Left colon (tissue), 2 donors: ENCODE results near the gene GULP1. TPM values are rescaled to one million over a fixed set of nuclear protein-coding genes. Genes with fewer than 3 reads are reported as not detected.
"Not testable (repeated sequence)": the region's sequence is repeated elsewhere in the genome, so short reads cannot be mapped to it uniquely, and the experiment has no call there.

Source experiments
- ATAC-seq: fragments of 200-7000 bp; cut with Tn5 transposase; one replicate; pipeline ENCODE4 v1.9.1; 2020; ENCODE audit warnings: mild to moderate bottlenecking, moderate library complexity
- DNase-seq, 2 donors: peaks; one replicate each; pipeline ENCODE4 v3.0.0-alpha.2; 2020
- intact Hi-C, 2 donors: fragments of 100-400 bp; cut with DNase I in 1 of 2; cut with micrococcal nuclease in 1 of 2; formaldehyde crosslinking; loops; one replicate each; pipeline versions ENCODE4 v1.11.2 to v1.14.0; 2022; cut with DNase I, micrococcal nuclease
- total RNA-seq, 2 donors: library from RNA; stranded (reverse); fragmentation: NEBNext Ultra II Directional; extraction: Animal tissue kit (Norgen Biotek cat#: 25700); gene quantifications; one replicate each; pipeline ENCODE4 v1.2.1, GENCODE V29; 2021
- donor health status: DM: no; HTN: no; CAD: no.
- donor health status: DM: yes; HTN: yes; CAD: no.

GULP1 gene
- total RNA-seq, 2 donors from 2014 or later, result 3.5 to 9.6 TPM

GRCh38 chr2:188604579-188604978, 312.9 kb downstream of the GULP1 start:
- no peak for ATAC-seq
- DNase-seq, result no peak
- intact Hi-C loops, result no loop called here

GRCh38 chr2:188605609-188606584, 314.2 kb downstream of the GULP1 start:
- DNase-seq, intact Hi-C loops, ATAC-seq: not testable (repeated sequence)

DNA sequence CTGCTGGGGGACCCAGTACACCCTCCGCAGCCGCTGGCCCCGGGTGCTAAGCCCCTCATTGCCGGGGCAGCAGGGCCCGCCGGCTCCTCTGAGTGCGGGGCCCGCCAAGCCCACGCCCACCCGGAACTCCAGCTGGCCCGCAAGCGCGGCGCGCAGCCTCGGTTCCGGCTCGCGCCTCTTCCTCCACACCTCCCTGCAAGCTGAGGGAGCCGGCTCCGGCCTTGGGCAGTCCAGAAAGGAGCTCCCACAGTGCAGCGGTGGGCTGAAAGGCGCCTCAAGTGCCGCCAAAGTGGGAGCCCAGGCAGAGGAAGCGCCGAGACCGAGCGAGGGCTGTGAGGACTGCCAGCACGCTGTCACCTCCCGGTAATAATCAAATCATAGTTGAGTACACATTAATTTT, 314.9 kb downstream of the GULP1 start:
- intact Hi-C loops, DNase-seq, ATAC-seq: not testable (repeated sequence)

DNA sequence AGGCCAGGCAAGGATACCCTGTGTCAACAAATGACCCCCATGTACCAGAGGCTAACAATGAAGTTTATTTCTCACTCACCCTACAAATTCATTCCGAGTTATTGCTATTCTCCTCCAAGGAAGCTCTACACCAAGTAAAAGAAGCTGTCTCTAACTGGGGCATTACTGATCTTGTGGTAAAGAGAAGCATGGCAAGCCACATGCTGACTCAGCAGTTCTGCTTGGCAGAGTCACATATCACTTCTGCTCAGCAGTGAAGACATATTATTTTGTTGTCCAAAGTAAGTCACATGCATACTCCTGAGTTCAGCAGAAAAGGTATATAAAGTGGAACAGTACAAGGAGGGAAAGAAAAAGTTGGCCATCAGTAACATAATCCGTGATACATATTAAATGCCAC, 315.8 kb downstream of the GULP1 start:
- ATAC-seq, result no peak
- DNase-seq, result no peak
- intact Hi-C loops, result no loop called here

GRCh38 chr2:188609321-188610049, 317.8 kb downstream of the GULP1 start:
- intact Hi-C loops, result no loop called here
- DNase-seq (no peak), ATAC-seq (no peak)

GRCh38 chr2:188610050-188610444, 318.4 kb downstream of the GULP1 start:
- ATAC-seq, result no peak
- intact Hi-C loops, result no loop called here
- DNase-seq, result no peak

GRCh38 chr2:188610827-188611226, 319.2 kb downstream of the GULP1 start:
- no peak for ATAC-seq
- intact Hi-C loops, result no loop called here
- DNase-seq, result no peak

GRCh38 chr2:188619146-188619545, 327.5 kb downstream of the GULP1 start:
- no peak for DNase-seq
- ATAC-seq, result no peak
- intact Hi-C loops, result no loop called here

- ATAC-seq (no peak), DNase-seq (no peak)
- intact Hi-C loops, result no loop called here
Measured at GRCh38 chr2:188620916-188621315, 329.2 kb downstream of the GULP1 start.

GRCh38 chr2:188622601-188623260, 331.1 kb downstream of the GULP1 start:
- no peak for DNase-seq
- no peak for ATAC-seq
- intact Hi-C loops, result no loop called here

DNA sequence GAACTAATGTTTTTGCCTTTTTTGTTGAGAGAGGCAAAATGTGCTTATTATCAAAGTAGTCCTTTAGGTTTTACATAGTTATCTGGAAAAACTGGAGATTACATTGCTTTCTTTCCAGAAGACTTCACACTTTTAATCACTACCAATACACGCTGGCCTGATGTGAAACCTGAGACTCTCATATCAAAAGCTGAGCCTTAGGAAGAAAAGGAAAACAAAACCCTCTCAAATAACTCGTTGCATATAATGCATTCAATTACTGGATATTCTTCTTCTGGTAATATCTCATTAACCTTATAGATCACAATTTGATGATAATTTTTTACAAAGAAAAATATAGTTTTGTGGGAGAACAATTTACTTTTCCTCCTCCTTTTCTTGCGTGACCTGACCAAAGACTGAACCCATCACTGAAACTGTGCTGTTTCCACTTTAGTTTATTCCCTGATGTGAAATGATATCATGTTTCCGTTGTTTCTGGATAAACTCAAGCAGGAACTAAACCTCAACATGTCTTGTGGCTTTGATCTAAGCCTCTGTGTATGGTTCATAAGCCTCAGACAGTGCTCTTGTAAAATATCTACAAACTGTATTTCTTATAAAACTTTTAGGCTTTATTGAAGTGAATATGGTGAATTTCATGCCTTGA, 332.4 kb downstream of the GULP1 start:
- ATAC-seq (no peak), DNase-seq (no peak)
- intact Hi-C loops, result no loop called here

DNA sequence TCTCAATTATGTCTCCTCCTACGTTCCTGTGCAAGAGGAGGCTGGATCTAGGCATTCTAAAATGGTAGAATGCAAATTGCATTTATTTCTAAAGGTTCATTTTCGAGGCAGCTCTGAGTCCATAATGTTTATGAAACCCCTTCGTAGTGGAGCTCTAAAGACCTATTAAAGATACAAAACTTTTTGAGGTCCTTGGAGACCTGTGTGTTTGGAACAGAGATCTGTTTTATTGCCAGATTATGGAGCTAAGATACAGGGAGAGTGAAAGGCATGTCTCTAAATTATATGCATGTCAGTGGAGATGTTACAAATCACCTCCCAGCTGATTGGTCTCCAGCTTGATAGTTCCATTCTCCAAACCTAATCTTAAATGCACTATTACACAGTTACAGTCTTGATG, 335.8 kb downstream of the GULP1 start:
- DNase-seq (no peak), ATAC-seq (no peak)
- intact Hi-C loops, result no loop called here

DNA sequence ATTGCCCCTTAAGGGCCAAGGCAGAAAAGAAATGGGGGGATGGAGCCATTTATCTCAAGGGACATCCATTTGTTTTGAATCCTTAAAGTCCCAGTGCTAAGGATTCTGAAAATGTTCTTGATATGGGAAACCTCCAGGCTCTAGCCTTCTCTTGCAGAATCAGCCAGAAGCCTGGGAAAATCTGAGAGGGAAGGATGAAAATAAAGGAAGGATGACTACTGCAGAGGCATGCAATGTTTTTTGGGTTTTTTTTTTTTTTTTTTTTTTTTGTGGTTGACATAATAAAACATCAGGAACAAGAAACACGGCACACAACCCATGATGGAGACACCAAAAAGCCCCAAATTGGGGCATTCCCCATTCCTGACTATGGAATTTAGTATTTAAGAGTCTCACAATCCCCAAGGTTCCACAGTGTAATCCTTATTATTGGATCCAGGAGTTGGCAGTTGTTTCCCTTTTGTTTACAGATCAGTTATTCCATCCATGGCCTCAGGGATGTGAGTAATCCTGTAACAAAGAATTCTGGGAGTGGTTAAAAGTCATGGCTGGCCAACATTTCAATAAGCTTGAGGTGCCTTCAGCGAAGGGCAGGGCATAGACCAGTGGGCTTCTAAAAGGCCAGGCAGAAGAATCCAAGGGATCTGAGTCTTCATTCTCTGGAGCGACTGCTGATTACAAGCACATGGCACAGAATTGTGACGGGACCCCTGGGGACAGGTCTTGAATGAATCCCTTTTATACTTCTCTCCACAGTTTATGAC, 337.5 kb downstream of the GULP1 start:
- intact Hi-C loops, result no loop called here
- DNase-seq (no peak), ATAC-seq (no peak)

DNA sequence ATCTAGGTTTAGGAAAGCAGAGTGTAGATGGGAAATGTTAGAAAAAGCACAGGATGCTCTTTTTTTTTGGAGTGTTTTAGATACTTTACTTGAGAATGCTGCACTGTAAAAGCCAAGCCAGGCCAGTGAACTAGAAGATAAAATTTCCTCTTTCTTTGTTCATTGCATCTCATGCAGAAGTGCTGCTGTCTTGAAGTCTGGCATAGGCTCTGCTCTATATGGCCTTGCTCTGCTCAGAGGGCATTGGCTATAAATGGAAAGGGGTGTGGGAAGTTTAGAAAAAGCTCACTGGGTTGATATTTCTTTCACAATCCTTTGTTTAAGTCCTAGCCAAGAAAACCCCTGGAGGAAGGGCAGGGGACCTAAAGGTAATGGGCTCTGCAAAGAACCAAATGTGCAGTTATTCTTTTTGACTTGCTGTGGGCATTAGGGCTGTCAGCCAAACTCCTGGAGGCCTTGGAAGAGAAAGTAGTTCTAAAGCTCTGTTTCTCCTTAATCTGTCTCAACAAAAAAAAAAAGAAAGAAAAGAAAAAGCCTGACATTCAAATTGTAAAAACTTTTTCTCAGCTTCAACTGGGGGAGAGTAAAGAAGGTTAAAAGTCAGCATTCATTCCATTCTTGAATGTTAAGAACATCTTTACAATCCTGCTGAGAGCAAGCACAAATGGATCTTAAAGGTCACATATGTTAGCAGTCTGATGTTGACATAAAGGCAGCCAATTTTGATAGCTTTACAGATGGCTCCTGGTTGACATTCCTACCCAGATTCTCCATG, 338.3 kb downstream of the GULP1 start:
- DNase-seq, result no peak
- intact Hi-C loops, result no loop called here
- ATAC-seq, result no peak

GRCh38 chr2:188631037-188631809, 339.5 kb downstream of the GULP1 start:
- DNase-seq (no peak), ATAC-seq (no peak)
- intact Hi-C loops, result no loop called here

GRCh38 chr2:188634656-188635055, 343.0 kb downstream of the GULP1 start:
- intact Hi-C loops, result no loop called here
- ATAC-seq (no peak), DNase-seq (no peak)
